ENCODE results near the gene PAX9. TPM values are rescaled to one million over a fixed set of nuclear protein-coding genes. Genes with fewer than 3 reads are reported as not detected.

PAX9 gene
- total and polyA plus RNA-seq, 11 donors = not detected

DNA sequence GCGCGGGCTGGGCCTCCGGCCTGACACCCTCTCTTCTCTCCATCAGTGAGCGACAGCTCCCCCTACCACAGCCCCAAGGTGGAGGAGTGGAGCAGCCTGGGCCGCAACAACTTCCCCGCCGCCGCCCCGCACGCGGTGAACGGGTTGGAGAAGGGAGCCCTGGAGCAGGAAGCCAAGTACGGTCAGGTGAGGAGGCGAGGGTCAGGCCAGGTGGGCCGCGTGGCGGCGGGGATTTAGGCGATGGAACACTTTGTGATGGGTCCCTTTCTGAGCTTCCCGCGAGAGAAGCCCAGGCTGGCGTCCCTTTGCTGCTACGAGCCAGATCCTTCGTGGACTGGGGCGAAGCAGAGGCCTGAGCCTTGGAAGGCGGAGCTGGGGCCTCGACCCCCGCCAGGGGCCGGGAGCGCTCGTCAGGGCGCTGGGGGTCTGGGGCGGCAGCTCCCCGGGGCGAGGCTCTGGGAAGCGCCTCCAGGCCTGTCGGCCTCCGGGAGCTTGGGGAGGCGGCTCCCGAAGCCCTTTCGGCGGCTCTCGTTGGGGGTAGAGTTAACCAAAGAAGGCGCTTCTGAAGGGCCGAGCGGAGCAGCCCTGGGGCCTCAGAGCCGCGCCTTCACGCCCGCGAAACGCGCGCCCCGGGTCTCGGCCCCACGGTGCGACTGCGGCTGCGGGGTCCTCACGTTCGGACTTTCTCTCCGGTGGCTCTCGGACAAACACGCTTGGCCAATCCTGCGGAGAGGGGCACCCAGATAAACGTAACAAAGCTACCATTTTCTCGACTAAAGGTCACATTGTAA is 5.0 kb downstream of the PAX9 start:
- Histone ChIP-seq H3K36me3 (no peaks in the 10 kb centered on the region), H3K9me3 (no peaks in the 10 kb centered on the region), H3K27me3 (peaks cover 44 to 100% (median 96%) of the 10 kb centered on the region in 9 donors), H3K4me3 (peak overlapping the region in 1 of 12 donors; percentile 8), H3K27ac (no peak overlapping the region), H3K4me1 (peaks cover 0 to 40% (median 24%) of the 10 kb centered on the region in 12 donors)
- 2 to 6% (median 4%) methylated on average over 22 to 68 of the region's 68 CpGs for WGBS, 4 donors
- DNase-seq (no peak), ATAC-seq (no peak)
- intact Hi-C loops (cut with DNase I) = loop anchor here in 2 of 10 donors (10.0 kb wide), 1 partner anchor 928 kb away; the partner anchor contains the start of genes FOXA1 (in 2 of the 2) and TTC6 (in 2 of the 2)
- TF ChIP-seq, protein P1, sequence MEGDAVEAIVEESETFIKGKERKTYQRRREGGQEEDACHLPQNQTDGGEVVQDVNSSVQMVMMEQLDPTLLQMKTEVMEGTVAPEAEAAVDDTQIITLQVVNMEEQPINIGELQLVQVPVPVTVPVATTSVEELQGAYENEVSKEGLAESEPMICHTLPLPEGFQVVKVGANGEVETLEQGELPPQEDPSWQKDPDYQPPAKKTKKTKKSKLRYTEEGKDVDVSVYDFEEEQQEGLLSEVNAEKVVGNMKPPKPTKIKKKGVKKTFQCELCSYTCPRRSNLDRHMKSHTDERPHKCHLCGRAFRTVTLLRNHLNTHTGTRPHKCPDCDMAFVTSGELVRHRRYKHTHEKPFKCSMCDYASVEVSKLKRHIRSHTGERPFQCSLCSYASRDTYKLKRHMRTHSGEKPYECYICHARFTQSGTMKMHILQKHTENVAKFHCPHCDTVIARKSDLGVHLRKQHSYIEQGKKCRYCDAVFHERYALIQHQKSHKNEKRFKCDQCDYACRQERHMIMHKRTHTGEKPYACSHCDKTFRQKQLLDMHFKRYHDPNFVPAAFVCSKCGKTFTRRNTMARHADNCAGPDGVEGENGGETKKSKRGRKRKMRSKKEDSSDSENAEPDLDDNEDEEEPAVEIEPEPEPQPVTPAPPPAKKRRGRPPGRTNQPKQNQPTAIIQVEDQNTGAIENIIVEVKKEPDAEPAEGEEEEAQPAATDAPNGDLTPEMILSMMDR (IDR thresholded peaks at IDR 0.05) = no peak
- TF ChIP-seq POLR2A (IDR thresholded peaks at IDR 0.05) = no peak

DNA sequence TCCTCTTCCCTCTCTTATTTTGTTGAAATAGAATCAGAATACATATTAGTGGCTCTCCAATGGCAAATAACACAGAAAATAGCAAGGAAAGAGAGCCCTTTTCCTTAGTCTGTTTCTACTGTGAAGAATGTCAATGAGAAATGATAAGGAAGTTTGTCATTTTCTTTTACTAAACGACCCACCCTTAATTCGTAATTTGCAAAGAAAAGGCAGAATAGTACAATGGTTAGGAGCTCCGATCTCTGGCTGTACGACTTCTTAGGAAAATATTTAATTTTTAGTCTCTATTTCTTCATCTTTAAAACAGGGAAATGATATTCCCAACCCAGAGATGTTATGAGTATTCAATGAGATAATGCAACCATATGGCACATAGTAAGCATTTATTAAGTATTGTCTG is 6.0 kb downstream of the PAX9 start:
- no peak for ATAC-seq

DNA sequence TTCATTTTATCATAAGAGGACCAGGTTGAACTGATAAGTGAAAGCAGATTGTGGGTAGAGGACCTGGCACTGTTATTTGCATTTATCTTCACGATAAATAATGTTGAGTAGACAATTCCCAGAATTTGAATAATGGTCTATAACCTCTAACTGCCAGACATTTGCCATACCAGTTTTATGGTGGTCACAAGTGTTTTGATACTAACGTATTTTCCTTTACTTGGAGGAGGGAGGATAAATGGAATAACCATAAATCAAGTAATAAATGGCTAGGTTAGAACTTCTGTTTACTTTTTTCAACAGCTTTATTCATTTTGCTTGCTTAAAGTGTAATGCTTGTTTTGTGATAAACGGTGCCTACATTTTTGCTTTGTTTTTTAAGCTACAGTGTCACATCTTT is 9.5 kb downstream of the PAX9 start:
- Histone ChIP-seq H3K27me3 (peaks cover 8 to 99% (median 79%) of the 10 kb centered on the region in 9 donors), H3K9me3 (no peaks in the 10 kb centered on the region), H3K27ac (no peak overlapping the region), H3K4me1 (peaks cover 0 to 9% (median 3%) of the 10 kb centered on the region in 12 donors), H3K4me3 (no peak overlapping the region), H3K36me3 (no peaks in the 10 kb centered on the region)
- 71 to 75% (median 74%) methylated on average over 3 of the region's 3 CpGs for WGBS, 4 donors
- no peak for TF ChIP-seq POLR2A (IDR thresholded peaks at IDR 0.05)
- TF ChIP-seq, protein P1 (IDR thresholded peaks at IDR 0.05) = no peak
- intact Hi-C loops (cut with DNase I) = no loop called here
- no peak for ATAC-seq
- DNase-seq = no peak

More for the DNA sequence above, 6.0 kb downstream of the PAX9 start:
- intact Hi-C loops (cut with DNase I) = loop anchor here in 2 of 10 donors (10.0 kb wide), 1 partner anchor 927 kb away; the partner anchor contains the start of genes FOXA1 (in 2 of the 2) and TTC6 (in 2 of the 2)
- Histone ChIP-seq H3K4me3 (no peak overlapping the region), H3K36me3 (no peaks in the 10 kb centered on the region), H3K4me1 (peaks cover 0 to 29% (median 17%) of the 10 kb centered on the region in 12 donors), H3K27me3 (peaks cover 33 to 100% (median 93%) of the 10 kb centered on the region in 9 donors), H3K27ac (no peak overlapping the region), H3K9me3 (no peaks in the 10 kb centered on the region)
- no peak for DNase-seq
- WGBS, 4 donors = 14 to 23% (median 17%) methylated on average over 4 of the region's 4 CpGs
- TF ChIP-seq, protein P1 (IDR thresholded peaks at IDR 0.05) = no peak
- TF ChIP-seq POLR2A (IDR thresholded peaks at IDR 0.05) = no peak

DNA sequence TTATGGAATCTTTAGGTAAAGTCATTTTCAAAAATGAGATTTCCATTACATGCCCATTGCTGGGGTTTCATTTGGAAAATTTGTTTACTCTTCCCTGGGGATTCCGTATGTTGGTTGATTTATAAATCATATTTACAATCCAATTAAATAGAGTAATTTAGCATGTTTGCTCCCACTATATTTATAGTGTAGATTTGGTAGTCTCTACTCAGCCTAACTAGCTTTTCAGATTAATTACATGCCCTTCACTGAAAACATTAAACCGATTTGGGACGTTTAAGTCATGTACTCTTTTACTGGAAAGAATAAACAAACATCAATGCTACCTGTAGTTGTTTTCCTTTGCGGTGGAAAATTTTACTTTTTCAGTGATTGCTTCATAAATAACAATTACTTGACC is 10.4 kb downstream of the PAX9 start:
- Histone ChIP-seq H3K4me1 (peaks cover 0 to 2% (median 0%) of the 10 kb centered on the region in 12 donors), H3K4me3 (no peak overlapping the region), H3K27ac (no peak overlapping the region), H3K27me3 (peaks cover 0 to 98% (median 70%) of the 10 kb centered on the region in 9 donors), H3K9me3 (no peaks in the 10 kb centered on the region), H3K36me3 (no peaks in the 10 kb centered on the region)
- TF ChIP-seq, protein P1 (IDR thresholded peaks at IDR 0.05) = no peak
- TF ChIP-seq POLR2A (IDR thresholded peaks at IDR 0.05) = no peak
- DNase-seq (no peak), ATAC-seq (no peak)
- WGBS, 4 donors = 83 to 87% (median 86%) methylated on average over 4 of the region's 4 CpGs
- intact Hi-C loops (cut with DNase I) = no loop called here

Data from heart left ventricle (tissue), 16 donors.